ENCODE data around the gene MEIS2.

Gene MEIS2

GRCh38 chr15:37112171-37112570 is 11.8 kb upstream of the MEIS2 start:
- no peak for DNase-seq

GRCh38 chr15:37111427-37111717 is 11.0 kb upstream of the MEIS2 start:
- no peak for DNase-seq

DNA sequence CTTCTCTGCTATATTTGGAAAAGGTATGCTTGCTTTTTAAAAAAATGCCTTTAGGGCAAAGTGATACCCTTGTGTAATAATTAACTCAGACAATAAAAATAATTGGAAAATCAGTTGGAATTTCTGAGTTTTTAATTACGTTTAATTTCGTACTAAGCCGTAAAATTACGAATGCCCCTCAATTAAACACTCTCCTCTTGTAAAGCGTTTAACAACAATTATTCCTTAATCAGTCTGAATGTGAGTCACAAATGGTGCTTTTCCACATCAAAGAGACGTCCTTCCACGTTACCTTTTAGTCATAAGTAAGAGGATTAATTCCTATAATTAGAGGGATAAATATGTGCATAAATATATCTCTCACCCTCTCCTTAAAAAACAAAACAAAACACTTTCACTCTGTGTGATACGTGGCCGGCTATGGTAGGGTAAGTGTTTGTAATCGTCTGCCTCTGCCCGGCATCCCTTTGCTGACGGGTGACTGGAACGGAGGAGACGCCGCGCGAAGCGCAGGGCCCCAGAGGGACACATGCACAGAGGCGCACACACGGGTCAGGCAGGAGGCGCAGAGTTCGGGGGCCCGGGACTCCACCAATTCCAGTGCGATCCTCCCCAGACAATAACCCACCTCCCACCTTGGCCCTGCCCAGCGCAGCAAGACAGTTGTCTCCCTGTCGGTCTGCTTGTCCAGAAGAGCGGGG is 9.7 kb upstream of the MEIS2 start:
- DNase-seq, result peak; percentile 39

GRCh38 chr15:37109168-37109871 is 9.0 kb upstream of the MEIS2 start:
- peak; percentile 39 for DNase-seq

DNA sequence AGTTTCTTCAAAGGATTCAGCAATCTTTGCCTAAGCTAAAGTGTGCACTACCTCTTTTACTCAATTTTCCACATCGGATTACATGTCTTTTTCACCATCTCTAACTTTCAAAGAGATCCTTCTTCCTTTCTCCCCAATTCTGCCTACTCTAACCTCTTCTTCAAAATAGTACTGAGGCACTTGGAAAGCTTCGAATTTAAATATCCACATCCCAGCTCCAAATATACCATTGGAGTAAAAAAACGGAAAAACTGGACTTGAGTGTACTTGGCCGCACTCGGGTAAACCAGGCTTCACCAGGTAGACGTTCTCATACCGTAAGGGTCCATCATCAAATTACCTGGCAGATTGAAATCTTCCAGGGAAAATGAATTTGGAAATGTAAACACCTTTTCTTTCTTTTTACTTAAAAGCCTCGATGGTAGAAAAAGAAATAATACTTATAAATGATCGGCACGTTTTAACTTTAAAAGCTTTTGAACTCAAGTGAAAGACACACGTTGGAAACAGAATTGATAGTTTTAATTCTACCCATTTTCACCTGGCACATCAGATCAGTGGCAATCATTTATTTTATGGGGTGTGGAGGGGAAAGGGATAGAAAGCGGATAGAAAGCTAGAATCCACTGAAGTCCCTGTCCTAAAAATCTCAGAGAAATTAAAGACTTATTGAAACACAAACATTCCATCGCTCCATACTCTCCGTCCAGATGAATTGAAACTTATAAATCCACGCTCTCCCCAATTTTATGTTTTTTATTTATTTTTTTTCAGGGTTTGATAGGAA is 8.2 kb upstream of the MEIS2 start:
- no peak for DNase-seq

- no peak for DNase-seq
Observed at GRCh38 chr15:37107744-37108380, 7.5 kb upstream of the MEIS2 start.

DNA sequence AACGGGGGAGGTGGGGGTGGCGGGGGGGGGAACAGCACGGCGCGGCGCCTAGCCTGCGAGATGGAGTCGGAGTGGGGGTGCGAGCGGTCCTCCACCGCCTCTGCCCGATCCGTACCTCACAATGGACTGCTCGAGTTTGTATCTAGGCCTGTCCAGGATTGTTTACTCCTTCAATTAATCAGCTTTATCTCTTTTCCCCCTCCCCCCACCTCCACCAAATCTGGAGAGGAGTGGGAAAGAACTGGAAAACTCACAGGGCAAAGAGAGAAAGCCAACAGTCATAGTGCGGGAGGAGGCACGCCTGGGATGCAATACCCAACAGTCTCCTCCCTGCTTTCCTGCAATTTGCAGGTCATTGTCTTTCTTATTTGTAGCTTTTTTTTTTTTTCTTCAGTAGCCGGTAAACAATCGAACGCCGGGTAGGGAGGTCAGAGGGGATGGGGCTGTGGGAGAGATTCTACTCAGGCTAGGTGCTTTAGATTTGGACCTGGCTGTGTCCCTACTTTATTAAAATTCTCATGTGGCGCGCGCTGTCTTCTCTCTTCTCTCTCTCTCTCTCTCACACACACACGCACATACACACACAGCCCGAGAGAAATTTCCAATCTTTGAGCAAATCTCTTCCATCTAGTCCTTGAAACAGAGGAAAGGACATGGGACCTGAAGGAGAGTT is 6.9 kb upstream of the MEIS2 start:
- DNase-seq, result no peak

- DNase-seq, result no peak
Observed at GRCh38 chr15:37106490-37107001, 6.2 kb upstream of the MEIS2 start.

DNA sequence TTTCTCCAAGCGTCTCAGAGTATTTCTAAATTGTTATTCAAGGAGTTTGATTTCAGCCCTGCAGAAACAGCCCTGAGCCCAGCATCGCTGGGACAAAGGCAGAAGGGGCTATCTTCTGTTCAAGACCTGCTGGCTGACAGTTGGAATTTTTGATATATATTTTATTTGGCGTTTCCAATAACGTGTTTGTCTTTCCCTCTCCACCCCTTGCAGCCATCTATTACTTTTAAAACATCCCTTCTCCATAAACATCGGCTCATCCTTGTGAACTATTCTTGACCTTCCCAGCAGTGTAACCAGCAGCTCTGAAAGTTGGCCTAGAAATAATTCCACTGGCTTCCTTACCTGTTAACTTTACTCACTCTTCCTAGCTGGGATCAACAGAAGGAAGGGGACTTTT is 5.5 kb upstream of the MEIS2 start:
- no peak for DNase-seq

GRCh38 chr15:37105029-37105428 is 4.7 kb upstream of the MEIS2 start:
- no peak for DNase-seq

GRCh38 chr15:37104424-37104981 is 4.2 kb upstream of the MEIS2 start:
- DNase-seq, result no peak

GRCh38 chr15:37103475-37104423 is 3.4 kb upstream of the MEIS2 start:
- DNase-seq, result no peak

DNA sequence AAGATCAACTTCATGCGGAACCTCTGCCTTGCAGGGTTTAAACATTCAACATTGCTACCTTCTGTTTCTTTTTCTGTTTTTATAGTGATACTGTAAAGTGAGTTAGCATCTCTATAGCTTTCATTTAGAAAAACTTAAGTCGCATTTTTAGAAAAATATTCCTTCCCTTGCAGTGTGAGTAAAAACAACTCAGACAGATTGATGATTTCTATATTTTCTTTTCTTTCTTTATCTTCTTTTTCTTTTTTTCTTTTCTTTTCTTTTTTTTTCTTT is 2.8 kb upstream of the MEIS2 start:
- no peak for DNase-seq

DNA sequence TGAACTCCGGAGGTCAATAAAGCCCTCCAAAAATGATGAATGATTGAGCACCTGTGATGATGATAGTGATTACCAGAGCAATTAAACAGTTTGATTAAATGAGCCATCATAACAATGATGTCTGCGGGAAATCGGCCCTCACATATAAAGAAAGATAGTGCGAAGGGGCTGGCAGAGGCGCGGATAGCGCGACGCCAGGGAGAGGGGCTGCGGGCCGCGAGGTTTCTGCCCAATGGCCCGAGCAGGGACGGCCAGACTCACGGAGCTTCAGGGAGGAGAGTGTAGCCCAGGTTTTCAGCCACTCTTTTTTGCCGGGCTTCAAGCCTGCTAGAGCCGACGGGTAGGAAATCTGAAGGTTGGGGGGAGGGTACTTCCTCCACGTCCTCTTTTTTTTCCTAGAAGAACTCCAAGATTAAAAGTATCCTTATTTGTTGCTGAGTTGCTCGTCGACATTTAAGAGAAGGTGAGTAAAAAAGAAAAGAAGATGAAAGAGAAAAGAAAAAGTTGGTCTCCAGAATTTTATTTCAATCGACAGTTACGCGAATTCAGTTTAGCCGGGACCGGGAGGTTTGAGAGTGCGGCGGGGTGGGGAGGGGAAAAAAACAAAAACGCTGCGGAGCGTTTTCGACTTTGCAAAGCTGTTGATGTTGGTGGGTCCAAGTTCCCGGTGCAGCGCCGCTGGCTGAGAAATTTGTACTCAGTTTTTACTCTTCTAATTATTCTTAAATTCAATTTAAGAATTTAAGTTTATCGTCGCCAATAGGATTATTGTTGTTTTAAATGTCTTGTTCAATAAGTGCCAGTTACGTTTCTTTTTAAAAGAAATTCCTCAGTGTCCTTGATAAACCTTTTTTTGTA is 2.2 kb upstream of the MEIS2 start:
- no peak for DNase-seq

GRCh38 chr15:37101980-37102304 is 1.6 kb upstream of the MEIS2 start:
- peak; percentile 31 for DNase-seq

- peak; percentile 53 for DNase-seq
Observed at GRCh38 chr15:37100966-37101215, 542 bp upstream of the MEIS2 start.

DNA sequence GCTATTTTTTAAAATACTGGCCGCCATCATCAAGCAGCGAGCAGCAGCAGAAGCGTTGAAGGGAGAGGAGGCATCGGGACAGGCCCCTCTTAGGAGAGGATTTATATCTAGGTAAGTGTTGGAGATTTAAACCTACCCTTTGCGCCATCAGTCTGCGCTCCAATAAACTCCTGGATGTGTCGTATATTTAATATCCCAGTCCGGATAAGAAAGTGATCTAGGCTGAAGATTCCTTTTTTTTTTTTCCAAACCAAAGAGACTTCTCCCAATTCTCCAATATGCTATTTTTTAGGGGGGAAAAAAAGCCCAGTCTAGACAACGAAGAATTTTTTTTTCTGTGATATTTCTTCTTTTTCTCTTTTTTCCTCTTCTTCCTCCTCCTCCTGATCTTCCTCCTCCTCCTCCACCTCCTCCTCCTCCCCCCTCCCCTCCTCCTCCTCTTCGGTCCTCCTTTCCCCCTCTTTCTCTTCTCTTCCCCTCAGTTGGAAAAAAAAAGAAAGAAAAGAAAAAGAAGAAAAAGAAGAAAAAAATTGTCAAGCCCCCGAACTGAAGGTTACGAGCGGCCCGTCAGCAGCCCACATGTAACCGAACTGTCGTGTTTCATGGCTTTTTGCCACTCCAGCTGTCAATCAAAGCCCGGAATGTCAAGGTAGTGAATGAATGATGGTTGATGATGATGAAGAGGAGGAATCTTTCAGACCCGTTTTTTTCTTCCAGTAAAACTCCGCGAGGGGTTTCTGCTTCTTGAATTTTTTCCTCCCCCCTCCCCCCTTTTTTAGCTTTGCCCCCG is 835 bp downstream of the MEIS2 start:
- DNase-seq, result peak; percentile 53

DNA sequence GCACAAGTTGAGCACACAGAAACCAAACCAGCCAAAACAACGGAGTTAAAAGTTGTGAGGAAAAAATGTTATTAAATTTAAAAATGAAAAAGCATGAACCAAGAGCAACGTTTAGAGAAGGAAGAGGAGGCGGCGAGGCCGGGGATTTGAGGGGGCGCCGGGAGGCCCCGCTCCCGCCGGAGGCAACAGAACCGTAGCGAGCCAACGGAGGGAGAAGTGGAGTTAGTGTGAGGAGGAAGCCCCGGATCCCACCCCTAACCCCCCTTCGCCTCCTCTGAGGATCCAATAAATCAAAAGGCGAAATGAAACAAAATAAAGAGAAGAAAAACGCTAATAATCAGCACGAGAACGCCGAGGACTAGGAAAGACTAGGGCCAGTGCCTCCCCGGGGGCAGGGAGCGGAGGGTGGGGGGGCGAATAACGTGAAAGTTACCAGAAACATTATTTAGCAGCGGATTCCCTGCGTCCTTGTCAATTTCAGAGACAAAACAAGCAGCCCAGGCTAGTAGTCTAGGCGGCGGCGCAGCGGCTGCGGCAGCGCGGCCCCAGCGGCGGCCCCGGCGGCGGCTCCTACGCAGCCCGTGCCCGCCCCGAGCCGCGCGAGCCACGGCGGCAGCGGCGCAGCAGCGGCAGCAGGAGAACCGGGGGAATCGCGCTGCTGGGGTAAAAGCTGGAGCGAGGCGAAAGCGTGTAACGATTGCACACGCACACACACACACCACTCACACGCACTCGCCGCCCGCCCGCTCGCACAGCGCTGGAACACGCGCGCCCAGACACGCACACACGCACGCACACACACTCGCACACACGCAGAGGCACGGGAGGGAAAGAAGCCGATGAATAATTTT is 1.7 kb downstream of the MEIS2 start:
- DNase-seq, result peak; percentile 53

Measured in NCI-H1105 treated with DMSO at 0.1 percent for 48 hours (cell line).